GM18520 (cell line): Measurements from ENCODE around the gene CXXC5.
"Not testable (repeated sequence)": the region's sequence is repeated elsewhere in the genome, so short reads cannot be mapped to it uniquely, and the experiment has no call there.

Experiments used
- ATAC-seq: cut with Tn5 transposase; IDR thresholded peaks from one replicate; pipeline ENCODE4 v1.9.1; 2021; ENCODE audit not compliant: unreplicated experiment

Gene CXXC5

DNA sequence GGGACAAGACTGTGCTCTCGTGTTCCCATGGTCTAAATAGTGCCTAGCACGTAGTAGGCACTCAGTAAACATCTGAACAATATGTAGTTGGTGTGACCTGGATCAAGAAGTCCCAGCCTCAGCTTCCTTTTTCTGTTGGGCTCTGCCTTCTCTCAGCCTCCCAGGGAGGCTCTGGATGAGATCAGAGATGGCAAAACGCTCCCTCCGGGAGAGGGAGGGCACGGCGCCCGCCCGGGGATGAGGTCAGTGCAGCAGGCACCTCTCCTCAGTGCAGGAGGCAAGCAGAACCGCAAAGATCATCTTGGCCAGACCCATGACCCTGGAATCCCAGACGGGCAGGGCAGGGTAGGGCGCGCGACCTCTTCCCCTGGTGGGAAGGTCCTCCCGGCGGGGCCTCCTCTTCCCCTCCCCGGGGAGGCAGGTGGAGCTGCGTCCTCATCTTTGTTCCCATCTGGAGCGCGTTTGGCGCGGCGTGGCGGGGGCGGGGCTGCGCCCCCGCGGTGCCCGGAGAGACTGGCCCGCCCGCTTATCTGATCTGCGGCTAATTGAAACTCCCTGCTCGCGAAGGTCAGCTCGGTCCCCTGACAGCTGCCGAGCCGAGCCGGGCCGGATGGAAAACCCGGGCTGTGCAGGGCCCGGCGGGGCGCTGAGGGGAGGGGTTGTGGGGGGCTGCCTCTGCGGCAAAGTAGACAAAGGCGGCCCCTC is 60.9 kb downstream of the CXXC5 start:
- ATAC-seq = no peak

DNA sequence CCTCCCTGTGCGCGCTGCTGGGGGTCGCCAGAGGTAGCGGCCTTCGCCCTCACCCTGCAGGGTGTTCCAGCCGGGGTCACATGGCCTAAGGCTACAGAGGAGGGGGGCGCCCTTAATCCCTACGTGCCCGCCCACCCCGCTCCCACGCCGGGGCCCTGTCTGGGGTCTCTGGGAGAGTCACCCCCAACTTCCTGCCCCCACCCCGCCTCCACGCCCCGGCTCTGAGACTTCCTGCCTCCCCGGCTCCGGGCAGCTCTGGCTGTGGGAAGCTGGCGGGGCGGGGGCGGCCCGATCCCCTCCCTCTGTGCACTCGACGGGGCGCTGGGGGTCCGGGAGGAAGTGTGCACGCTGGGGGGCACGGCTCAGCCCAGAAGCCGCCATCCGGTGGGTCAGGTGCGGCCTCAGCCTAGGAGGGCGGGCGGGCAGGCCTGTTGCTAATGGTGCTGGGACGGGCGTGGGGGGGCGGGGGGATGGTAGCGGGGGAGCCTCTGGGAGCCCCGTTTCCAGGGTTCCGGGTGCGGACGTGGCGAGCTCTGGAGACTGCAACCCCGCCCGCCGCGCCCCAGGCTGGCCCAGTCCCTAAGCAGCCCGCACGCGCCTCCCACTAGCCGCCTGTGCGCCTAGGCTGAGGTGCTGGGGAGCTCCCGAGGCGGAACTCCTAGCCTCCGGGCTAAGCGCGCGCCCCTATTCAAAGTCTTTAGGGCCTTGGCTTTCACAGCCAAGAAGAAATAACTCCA is 61.6 kb downstream of the CXXC5 start:
- ATAC-seq = no peak

DNA sequence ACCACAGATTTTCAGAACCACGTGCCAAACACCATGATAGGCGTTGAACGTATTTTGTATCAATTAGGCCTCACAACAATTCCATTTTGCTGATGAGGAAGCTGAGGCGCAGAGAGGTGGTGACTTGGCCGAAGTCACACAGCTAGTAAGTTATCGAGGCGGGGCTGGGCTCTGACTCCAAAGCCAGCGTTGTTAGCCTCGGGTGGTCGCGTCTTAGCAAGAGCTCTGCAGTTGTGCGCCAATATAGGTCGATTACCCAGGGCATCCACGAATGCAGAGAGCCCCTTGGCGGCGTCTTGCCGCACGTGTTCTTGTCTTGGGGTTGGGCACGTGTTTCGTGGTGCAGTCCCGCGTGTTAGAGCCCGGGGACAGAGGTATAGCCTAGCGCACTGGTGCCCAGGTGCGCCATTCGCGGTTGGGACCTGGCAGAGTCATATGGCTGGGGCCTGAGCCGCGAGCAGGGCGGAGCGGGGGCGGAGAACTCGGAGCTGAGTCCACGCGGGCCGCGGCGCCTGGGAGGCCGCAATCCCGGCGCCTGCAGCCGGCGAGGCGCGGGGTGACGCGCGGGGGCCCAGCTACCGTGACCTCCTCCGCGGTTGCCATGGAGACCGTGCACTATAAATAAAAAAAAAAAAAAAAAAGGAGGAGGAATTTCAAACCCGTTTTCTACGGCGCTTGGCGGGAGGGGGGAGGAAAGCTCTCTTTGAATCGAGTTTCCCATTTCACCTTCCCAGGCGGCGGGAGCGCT is 62.3 kb downstream of the CXXC5 start:
- ATAC-seq = no peak

DNA sequence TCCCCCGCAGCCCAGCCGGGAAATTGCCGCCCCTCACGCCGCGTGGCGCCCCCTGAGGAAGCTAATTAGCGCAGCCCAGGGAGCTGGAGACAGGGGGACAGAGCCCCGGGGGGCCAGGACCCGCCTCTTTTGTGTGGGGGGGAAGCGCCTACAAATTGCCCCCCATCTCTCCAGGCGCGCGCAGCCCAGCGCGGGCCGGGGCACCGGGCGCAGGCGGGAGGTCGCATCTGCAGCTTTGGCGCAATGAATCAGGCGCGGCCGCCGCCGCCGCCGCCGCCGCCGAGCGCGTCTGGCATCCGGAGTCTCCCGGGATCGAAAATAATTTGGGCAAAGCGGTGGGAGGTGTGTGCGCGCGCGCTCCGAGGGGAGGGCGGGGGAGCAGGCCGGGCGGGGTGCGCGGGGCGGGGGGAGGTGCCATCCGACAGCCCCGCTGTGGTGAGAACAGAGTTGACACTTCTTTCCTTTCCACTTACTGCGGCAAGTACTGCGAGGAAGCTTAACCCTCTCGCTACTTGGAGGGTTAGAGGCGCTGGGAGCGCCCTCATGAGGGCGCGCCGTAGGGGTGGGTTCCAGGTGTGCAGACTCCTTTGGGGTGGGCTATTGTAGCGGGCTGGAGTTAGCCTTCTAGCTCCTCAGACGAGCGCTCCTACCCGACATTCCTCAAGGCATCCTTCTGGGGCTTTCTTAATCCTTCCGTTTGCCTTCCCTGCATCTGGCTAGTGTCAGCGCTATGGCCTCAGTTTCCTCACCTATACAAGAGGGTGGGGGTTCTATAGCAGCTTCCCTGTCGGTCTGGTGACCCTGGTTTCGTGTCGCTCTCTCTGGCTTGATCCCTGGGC is 63.1 kb downstream of the CXXC5 start:
- no peak for ATAC-seq

DNA sequence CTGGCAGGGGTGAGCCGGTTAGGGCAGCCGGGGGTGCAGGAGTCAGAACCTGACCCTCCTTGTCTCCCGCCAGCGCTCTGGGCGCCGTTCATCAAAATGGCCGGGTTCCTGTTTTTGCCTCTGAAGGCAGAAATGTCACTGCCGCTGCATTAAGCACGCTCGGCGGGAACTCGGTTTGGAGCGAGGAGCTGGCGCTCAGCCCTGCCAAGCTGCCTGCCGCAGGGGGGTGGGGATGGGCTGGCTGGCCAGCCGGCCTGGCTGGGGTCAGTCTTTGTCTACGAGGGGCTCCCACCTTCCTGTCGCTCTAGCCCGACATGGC is 63.7 kb downstream of the CXXC5 start:
- ATAC-seq = no peak

DNA sequence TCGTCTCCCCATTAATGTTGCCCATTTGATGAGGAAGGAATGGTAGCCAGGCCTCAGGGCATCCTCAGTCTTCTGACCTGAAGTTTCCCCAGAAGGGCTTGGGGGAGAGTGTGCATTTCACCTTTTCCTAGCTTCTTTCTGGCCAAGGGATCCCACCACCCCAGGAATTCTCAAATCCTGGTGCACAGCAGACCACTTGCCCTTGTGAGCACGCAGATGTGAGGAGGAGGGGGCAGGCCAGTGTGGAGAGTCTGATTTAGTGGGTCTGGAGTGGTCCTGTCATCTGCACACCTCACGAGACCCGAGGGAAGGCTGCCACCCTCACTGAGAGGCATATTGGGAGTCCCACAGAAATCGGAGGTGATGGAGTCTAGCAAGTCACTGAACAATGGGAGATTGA is 64.3 kb downstream of the CXXC5 start:
- no peak for ATAC-seq

DNA sequence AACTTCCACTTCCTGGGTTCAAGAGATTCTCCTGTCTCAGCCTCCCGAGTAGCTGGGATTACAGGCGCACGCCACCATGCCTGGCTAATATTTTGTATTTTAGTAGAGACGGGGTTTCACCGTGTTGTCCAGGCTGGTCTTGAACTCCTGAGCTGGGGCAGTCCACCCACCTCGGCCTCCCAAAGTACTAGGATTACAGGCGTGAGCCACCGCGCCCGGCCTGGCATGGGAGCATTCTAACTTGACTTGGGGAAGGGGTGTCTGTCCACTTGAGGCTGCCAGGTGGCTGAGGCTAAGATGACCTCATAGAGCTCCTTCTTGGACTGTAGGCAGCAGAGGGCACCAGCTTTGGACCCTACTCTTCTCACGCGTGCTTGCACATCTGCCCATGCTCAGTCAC is 65.7 kb downstream of the CXXC5 start:
- not testable (repeated sequence) for ATAC-seq

DNA sequence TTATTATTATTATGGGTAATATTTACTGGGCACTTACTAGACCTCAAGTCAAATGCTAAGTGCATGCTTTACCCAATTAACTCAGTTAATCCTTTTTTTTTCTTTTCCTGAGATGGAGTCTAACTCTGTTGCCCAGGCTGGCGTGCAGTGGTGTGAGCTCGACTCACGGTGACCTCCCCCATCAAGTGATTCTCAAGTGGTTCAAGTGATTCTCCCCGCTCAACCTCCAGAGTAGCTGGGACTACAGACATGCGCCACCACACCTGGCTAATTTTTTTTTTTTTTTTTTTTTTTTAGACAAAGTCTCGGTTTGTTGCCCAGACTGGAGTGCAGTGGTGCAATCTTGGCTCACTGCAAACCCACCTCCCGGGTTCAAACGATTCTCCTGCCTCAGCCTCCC is 69.1 kb downstream of the CXXC5 start:
- no peak for ATAC-seq

DNA sequence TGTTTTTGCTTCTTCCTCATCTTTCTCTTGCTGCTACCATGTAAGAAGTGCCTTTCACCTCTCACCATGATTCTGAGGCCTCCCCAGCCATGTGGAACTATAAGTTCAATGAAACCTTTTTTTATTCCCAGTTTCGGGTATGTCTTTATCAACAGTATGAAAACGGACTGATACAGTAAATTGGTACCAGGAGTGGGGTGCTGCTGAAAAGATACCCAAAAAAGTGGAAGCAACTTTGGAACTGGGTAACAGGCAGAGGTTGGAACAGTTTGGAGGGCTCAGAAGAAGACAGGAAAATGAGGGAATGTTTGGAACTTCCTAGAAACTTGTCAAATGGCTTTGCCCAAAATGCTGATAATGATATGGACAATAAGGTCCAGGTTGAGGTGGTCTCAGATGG is 70.3 kb downstream of the CXXC5 start:
- ATAC-seq = not testable (repeated sequence)

DNA sequence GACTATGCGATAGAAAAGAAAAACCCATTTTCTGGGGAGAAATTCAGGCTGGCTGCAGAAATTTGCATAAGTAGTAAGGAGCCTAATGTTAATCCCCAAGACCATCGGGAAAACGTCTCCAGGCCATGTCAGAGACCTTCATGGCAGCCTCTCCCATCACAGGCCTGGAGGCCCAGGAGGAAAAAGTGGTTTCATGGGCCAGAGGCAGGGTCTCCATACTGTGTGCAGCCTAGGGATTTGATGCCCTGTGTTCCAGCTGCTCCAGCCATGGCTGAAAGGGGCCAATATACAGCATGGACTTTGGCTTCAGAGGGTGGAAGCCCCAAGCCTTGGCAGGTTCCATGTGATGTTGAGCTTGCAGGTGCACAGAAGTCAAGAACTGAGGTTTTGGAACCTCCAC is 71.8 kb downstream of the CXXC5 start:
- not testable (repeated sequence) for ATAC-seq

DNA sequence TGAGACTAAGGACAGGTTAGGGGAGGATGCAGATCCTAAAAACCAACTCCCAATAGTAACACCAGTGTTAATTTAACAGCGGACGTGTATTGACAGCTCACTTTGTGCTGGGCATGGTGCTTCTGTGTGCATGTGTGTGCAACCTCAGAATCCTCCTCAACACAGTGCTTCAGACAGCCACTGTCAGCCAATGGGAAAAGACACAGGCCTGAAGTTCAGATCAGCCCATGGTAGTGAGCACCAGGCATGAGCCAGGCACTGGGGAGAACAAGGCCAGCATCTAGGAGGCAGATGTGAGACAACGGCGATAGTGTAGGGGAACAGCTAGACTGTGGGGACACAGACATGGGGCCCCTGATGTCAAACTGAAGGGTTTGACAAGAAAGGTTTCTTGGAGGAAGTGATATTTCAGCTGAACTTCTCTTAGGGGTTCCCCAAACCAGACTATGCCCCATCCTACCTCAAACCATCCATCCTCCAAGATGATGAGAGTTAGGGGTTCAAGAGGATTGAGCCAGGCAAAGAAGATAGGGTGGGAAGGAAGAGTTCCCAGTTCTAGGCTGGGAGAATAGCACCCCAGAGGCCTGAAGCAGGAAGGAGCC is 75.9 kb downstream of the CXXC5 start:
- ATAC-seq = no peak

DNA sequence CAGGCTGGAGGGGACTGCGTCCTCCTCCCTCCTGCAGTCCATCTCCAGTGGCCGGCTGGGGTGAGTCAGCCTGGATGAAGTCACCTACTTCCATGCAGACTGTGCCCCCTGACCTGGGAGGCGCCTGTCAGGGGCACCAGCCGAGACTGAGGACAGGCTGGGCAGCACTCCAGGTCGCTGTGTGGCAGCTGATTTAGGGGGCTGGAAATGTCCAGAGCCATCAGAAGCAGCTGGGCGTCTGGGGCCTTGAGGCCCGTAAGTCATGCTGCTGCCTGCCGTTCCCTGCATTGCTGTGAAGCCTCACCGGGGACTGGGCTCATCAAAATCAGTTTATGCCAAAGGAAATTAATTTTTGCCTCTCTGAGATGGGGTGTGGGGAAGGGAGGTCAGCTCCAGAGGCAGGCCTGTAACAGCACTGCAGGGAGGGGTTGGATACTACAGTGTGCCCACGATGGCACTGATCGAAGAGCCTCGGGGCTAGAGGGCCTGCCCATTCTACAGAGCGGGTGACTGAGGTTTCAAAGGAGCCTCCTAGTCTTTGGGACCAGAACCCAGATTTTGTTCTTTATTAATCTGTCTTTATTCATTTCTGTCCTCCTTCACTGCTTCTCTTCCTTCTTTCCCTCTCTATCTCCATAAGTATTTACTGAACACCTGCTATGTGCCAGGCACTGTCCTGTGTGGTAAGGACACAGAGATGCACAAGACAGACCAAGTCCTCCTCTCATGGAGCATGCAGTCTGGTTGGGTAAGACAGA is 77.1 kb downstream of the CXXC5 start:
- ATAC-seq = no peak

DNA sequence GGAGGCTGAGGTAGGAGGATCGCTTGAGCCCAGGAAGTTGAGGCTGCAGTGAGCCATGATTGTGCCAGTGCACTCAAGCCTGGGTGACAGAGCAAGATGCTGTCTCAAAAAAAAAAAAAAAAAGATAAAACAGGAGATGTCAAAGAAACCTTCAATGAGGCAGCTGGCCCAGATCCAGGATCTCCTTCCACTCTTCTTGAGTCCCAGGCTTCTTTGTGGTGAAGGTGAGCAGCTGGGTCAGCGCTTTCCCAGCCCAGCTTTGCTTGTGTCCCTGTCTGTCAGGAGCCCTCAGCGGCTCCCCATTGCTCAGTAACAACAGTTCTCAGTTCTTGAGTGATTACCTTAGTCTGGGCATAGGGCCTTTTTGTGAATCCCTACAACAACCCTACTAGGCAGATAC is 78.1 kb downstream of the CXXC5 start:
- no peak for ATAC-seq

DNA sequence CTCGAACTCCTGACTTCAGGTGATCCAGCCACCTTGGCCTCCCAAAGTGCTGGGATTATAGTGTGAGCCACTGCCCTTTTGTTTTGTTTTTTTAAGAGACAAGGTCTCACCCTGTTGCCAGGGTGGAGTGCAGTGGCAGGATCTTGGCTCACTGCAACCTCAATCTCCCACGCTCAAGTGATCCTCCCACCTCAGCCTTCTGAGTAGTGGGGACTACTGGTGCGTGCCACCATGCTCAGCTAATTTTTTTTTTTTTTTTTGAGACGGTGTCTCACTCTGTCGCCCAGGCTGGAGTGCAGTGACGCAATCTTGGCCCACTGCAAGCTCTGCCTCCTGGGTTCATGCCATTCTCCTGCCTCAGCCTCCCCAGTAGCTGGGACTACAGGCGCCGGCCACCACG is 79.5 kb downstream of the CXXC5 start:
- ATAC-seq = not testable (repeated sequence)

DNA sequence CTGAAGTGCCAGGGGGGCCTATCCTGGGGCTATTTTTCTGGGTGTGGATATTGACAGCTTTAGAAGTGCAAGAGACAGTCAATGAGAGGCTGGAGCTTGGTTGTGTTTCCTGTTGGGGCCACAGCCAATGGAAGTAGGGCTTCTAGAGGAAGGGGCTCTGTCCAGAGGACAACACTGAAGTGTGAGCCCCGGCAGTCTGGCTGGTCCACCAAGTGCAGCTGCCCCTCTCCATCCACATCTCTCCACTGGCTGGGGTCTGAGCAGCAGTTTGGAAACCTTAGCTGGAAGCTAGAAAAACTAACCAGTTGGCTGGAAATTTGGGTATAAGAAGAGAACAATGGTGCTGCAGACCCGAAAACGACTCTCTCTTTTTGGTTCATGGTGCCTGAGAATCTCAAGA is 83.1 kb downstream of the CXXC5 start:
- ATAC-seq = no peak

DNA sequence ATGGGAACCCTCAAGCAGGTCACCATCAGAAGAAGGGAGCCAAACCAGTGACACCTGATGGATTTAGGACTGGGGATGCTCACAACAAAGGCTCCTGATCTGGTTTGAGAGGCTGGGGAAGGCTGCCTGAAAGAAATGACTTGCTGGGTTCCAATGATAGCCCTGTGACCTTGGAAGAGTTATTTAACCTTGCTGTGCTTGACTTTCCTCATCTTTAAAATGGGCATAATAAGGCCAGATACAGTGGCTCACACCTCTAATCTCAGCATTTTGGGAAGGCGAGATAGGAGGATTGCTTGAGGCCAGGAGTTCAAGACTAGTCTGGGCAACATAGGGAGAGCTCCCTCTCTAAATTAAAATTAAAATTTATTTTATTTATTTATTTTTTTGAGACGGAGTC is 83.9 kb downstream of the CXXC5 start:
- ATAC-seq = no peak

DNA sequence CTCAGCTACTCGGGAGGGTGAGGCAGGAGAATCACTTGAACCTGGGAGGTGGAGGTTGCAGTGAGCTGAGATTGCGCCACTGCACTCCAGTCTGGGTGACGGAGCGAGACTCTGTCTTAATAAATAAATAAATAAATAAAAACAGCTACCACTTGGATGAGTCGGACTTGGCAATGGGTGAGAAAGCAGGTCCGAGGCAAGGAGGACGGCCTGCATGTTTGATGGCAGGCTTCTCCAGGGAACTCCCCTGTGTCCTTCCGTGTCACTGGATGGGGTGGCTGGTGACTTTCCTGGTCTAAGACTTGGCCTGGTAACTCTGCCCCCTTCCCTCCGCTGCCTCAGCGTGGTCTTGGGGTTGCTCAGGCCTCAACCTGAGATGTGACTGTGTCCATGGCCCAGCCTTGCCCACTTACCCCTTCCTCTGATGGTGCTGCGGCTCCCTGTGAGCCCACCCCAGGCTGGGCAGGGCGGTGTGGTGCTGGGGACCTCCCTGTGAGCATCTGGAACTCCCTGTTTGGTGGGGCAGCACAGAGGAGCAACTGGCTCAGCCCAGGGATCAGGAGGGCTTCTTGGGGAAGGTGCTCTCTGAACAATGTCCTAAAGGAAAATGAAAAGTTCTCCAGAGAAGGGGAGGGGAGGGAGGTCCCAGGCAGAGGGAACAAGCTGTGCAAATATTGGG is 85.0 kb downstream of the CXXC5 start:
- no peak for ATAC-seq
